Measurements from ENCODE around the gene FKBP7.
A peak's percentile ranks its signal among the peaks of the same experiment; 100 is the strongest.
"Not testable (repeated sequence)": the region's sequence is repeated elsewhere in the genome, so short reads cannot be mapped to it uniquely, and the experiment has no call there.

The FKBP7 gene

GRCh38 chr2:178478439-178479274 is at the start of gene FKBP7:
FKBP7 (minus strand) TSS chr2:178478600; CDS start chr2:178478499, 101 bp downstream.
- intact Hi-C loops (cut with DNase I): loop anchor here (1.0 kb wide), 1 partner anchor 27 kb away; the partner anchor contains the start of genes PJVK and PRKRA
- peak; percentile 81 to 98 (median 91) for DNase-seq

- no peak for DNase-seq
- intact Hi-C loops (cut with DNase I): no loop called here
Measured at GRCh38 chr2:178527592-178527991, 49.2 kb upstream of the FKBP7 start.

GRCh38 chr2:178526256-178526655 is 47.9 kb upstream of the FKBP7 start:
- no peak for DNase-seq
- intact Hi-C loops (cut with DNase I): no loop called here

- intact Hi-C loops (cut with DNase I): not testable (repeated sequence)
Measured at GRCh38 chr2:178525460-178525859, 47.1 kb upstream of the FKBP7 start.

GRCh38 chr2:178525010-178525409 is 46.6 kb upstream of the FKBP7 start:
- DNase-seq; intact Hi-C loops (cut with DNase I): not testable (repeated sequence)

More at GRCh38 chr2:178525460-178525859, 47.1 kb upstream of the FKBP7 start:
- not testable (repeated sequence) for DNase-seq

GRCh38 chr2:178523596-178524134 is 45.3 kb upstream of the FKBP7 start:
- intact Hi-C loops (cut with DNase I): no loop called here
- DNase-seq: no peak

- peak; percentile 41 to 95 (median 75) for DNase-seq
- intact Hi-C loops (cut with DNase I): no loop called here
Measured at GRCh38 chr2:178522950-178523595, 44.7 kb upstream of the FKBP7 start.

GRCh38 chr2:178521304-178522150 is 43.1 kb upstream of the FKBP7 start:
- intact Hi-C loops (cut with DNase I): no loop called here
- DNase-seq: no peak

GRCh38 chr2:178517496-178517895 is 39.1 kb upstream of the FKBP7 start:
- intact Hi-C loops (cut with DNase I): no loop called here
- DNase-seq: no peak

- intact Hi-C loops (cut with DNase I): no loop called here
- DNase-seq: no peak
Measured at GRCh38 chr2:178514664-178515063, 36.3 kb upstream of the FKBP7 start.

GRCh38 chr2:178513876-178514275 is 35.5 kb upstream of the FKBP7 start:
- intact Hi-C loops (cut with DNase I): no loop called here
- DNase-seq: no peak

GRCh38 chr2:178512484-178512883 is 34.1 kb upstream of the FKBP7 start:
- intact Hi-C loops (cut with DNase I): no loop called here
- no peak for DNase-seq

- intact Hi-C loops (cut with DNase I): no loop called here
- DNase-seq: no peak
Measured at GRCh38 chr2:178510384-178510783, 32.0 kb upstream of the FKBP7 start.

- DNase-seq: no peak
- intact Hi-C loops (cut with DNase I): no loop called here
Measured at GRCh38 chr2:178508646-178509045, 30.2 kb upstream of the FKBP7 start.

- no peak for DNase-seq
- intact Hi-C loops (cut with DNase I): no loop called here
Measured at GRCh38 chr2:178506949-178507348, 28.5 kb upstream of the FKBP7 start.

- DNase-seq: no peak
- intact Hi-C loops (cut with DNase I): no loop called here
Measured at GRCh38 chr2:178506524-178506923, 28.1 kb upstream of the FKBP7 start.

- no peak for DNase-seq
Measured at GRCh38 chr2:178506101-178506500, 27.7 kb upstream of the FKBP7 start.

GRCh38 chr2:178502751-178503150 is 24.4 kb upstream of the FKBP7 start:
- intact Hi-C loops (cut with DNase I): no loop called here
- no peak for DNase-seq

More at GRCh38 chr2:178506101-178506500, 27.7 kb upstream of the FKBP7 start:
- intact Hi-C loops (cut with DNase I): no loop called here

- intact Hi-C loops (cut with DNase I): no loop called here
- no peak for DNase-seq
Measured at GRCh38 chr2:178499640-178500039, 21.2 kb upstream of the FKBP7 start.

GRCh38 chr2:178498137-178498536 is 19.7 kb upstream of the FKBP7 start:
- DNase-seq: no peak
- intact Hi-C loops (cut with DNase I): no loop called here

GRCh38 chr2:178496049-178496448 is 17.6 kb upstream of the FKBP7 start:
- DNase-seq: no peak
- intact Hi-C loops (cut with DNase I): no loop called here

Measured in posterior cingulate gyrus (tissue), 11 donors.